Stimulated activated CD4-positive, alpha-beta T cell treated with anti-CD3 and anti-CD28 coated beads, Interleukin-1b, Interleukin-23, amount 100 ng/mL, for 1 hour (primary cell): ENCODE measurements around the gene TGFBRAP1.
A peak's percentile ranks its signal among the peaks of the same experiment; 100 is the strongest.
"Not testable (repeated sequence)": the region's sequence is repeated elsewhere in the genome, so short reads cannot be mapped to it uniquely, and the experiment has no call there.

ENCODE experiments used
- DNase-seq, 2 donors: peaks; one replicate each; pipeline ENCODE4 v3.0.0-alpha.2; 2020; ENCODE audit warnings: low read depth in 2 of 2

The TGFBRAP1 gene

DNA sequence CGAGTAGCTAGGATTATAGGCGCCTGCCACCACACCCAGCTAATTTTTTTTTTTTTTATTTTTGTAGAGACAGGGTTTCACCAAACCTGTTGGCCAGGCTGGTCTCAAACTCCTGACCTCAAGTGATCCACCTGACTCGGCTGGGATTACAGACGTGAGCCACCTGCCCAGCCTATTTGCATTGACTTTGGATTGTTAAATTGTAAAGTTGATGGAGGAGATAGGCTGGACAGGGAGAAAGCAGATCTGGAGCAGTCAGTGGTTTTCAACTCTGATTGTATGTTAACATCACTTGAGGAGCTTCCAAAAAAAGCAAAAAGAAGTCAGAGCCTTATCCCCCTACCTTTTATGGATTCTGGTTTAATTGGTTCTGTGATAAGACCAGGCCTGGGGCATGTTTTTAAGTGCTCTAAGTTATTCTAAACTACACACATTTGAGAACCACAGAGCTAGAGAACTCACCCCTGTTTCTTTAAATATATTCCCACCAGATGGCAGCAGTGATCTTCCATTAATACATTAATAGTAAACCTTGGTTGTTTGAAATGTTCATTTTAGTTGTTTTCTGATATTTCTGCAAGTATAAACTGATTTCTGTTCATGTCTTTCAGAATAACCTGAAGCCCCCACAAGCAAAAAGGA is 15.3 kb upstream of the TGFBRAP1 start:
- no peak for DNase-seq

DNA sequence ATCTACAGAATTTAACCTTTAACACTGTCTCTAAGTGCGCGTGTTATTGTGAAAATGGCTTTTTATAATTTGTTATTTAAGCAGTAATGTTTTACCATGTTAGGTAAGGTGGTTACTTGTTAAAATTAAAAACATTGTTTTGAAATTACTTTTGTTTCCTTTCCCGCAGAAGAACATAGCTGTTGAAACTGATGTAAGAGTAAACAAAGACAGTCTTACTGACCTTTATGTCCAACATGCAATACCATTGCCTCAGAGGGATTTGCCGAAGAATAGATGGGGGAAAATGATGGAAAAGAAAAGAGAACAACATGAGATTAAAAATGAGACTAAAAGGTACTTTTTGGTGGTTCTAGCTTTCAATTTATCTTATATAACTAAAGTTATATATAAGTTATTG is 9.9 kb upstream of the TGFBRAP1 start:
- DNase-seq: no peak

DNA sequence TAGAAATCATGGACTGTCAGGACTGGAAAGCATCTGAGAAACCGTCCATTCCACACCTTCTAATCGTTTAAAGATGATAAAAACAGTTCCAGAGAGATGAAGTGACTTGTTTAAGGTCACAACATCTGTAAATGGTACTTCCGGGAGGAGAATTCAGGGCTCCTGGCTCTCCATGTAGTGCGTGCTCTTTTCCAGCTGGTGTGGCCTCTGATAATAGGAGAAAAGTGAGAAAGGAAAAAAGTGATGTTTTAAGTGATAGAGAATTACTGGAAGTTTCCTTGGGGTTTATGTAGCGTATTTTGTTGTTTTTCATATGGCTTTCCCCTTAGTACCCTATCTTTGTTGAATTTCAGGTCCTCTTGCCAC is 8.5 kb upstream of the TGFBRAP1 start:
- DNase-seq: no peak

DNA sequence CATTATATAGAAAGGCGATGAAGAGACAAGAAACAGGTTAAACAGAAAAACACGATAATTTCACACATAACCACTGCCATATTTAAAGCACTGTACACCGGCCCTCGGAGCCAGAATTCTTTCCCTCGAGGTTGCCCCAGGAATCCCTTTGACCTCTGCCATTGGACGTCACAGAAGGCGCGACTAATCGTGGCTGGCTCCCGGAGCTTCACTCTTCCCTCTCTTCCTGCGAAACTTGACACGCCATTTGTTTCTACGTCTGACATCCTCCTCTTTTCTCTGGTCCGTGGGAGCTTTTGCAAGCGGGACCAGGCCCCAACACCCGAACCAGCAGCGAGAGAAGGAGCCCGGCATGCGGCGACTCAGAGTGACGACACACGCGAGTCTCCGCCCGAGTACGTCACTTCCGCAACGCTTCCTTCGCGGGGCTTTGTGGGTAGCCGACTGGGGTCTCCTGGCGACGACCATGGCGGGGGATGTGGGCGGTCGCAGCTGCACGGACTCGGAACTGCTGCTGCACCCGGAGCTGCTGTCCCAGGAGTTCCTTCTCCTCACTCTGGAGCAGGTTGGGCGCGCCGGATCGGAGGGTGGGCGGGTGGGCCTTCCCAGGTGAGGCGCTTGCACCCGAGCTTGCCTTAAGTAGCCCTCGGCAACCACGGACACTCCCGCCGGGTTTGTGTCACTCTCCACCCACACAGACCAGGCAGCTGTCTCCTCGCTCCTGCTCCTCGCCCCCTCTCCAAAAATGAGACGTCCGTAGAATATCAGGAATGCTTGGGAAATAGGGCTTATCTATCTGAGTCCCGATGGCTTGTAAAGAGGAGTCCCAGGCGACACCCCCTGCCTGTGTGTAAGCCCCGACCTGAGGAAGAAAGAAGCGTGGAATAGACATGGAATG is 7.8 kb upstream of the TGFBRAP1 start, which contains the start of gene C2orf49:
C2orf49 (plus strand) TSS at position 419 of the 898 bp plus-strand sequence; CDS start at position 467, 48 bp downstream.
- DNase-seq: peak; percentile 55 to 74

DNA sequence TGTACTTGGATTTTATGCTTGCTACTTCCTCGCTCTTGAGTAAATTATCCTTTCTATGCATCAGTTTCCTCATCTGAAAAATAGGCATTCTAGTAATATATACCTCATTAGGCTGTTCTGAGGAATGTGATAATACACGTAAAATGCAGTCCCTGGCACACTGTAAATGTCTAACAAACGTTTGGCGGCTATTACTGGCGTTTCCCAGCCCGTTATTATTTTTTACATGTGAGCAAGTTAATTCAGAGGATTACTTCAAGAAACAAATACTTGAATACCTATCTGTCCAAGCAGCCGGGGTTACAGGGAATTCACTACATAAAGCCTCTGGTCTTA is 7.2 kb upstream of the TGFBRAP1 start:
- DNase-seq: no peak

DNA sequence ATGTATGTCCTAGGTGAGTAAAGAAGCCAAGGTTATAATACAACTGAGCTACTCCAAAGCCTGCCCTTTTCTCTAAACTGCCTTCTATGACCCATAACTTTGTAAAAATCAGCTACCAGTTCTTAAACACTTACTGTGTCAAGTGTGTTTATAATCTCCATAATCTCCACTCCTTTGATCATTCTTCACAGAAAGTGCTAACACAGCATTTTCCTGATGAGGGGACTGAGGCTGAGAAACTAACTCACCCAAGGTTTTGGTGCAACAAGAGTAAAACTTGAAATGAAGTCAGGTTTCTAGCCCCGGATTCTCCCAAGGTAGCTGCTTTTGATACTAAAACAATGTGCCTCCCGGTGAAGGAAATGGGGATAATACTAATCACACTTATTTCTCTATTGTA is 5.9 kb upstream of the TGFBRAP1 start:
- DNase-seq: no peak

DNA sequence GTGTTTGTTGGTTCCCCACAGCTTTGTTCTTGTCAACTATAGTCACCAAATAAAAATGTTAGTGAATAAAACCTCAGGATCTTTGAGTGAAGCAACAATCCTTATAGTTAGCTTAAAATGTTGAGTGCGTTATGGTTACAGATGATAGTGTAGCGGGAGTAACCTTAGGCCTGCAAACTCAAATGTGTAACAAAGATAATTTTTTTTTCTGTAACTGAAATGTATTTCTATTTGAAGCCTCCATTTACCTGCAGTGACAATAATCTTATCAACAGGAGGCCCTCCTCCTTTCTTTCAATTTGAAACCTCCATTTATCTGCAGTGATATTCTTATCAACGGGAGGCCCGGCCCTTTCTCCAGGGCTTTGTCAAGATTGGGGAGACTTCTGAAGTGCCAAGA is 4.7 kb upstream of the TGFBRAP1 start:
- no peak for DNase-seq

DNA sequence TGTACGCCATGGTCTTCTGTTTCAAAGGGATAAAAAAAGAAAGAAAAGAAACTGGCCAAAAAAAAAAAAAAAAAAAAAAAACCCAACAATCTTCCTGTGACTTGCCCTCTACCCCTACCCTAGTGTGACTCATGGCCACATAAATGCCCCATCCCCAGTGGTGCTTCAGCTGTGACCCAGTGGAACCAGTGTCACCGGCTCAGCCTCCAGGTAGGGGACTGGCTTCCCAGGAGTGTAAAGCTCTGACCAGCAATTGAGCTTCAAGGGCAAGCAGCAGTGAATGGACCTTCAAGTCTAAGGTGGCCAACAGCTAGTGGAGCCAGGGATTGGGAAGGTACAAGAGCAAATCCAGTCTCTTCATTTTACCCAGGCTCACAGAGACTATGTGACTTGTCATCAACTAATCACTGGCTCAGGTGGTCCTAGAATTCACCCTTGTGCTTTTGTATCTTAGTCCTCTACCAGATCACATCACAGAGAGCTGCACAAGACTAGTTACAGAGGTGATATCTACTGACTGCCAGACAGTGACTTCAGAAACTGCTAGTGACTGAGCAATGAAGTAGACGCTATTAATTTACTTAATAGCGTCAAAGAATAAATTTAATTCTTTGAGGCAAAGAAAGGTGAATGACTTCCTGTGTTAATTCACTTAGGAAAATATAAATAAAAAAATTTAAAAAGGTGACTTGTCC is 1.3 kb upstream of the TGFBRAP1 start:
- no peak for DNase-seq

DNA sequence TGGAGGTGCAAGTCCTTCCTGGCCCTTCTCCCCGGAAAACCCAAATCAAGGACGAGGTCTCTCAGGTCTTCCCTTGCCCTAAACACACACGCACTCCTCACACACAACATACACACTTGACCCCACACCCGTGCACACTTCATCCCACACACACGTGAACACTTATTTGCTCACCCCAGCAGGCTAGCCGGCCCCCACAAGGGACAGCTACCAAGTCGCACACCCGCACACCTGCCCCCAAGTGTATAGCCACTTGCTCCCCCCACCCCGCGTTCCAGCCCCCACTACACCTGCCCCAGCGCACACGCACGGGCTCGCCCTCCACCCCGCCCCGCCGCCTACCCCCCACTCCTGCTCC is 359 bp downstream of the TGFBRAP1 start:
- no peak for DNase-seq

DNA sequence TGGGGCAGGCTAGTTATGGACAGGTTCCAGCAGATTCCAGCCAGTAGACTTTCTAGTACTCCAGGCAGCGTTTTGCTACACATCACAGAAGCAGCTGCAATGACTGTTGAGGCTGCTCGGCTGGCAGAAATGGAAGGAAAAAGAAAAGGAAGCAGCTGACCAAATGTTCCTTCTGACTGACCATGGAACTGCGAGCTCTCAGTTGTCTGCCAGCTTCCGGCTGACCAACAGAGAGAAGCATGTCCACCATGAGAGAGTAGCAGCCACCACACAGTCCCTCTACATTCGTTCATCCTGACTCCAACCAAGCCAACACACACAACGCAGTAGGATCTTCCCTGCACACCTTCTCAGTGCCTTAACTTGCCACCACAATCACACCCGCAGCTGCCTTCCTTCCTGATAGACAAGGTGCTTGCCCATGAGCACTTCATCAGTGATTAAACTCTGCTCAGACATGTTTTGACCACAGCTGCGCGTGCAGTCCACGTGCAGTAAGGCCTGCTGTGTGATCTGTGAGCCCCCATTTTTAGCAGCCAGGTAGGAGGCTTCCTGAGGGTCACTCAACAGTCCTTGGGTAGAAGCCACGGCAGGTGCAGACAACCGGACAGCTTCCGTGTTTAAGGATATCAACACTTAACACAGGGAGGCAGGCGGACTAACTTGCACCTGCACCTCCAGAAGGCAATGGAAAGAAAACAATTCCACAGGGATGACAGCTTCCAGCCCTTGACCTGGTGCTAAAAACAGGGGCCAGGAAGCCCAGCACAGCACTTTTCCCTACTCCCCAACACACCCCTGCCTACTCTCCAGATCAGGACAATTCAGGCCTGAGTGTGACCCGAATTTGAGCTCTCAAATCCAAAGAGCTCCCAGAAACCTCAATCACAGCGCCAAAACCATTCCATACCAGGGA is 996 bp downstream of the TGFBRAP1 start:
- DNase-seq: no peak

DNA sequence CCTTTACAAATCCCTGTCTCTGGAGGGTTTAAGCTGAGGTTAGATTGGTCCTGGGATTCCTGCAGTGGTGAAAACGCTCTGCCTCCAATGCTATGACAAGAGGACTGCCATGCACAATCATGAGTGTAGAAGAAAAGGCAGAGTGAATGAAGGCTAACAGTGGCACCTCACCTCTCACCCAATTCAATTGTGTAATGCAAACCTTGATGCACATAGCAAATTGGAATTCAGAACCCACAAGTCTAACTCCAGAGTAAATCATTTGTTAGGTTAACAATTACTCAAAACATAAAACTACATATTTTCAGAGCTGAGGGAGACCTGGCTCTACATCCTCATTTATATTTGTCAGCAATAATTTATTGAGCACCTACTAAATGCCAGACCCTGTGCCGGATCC is 1.8 kb downstream of the TGFBRAP1 start:
- DNase-seq: no peak

DNA sequence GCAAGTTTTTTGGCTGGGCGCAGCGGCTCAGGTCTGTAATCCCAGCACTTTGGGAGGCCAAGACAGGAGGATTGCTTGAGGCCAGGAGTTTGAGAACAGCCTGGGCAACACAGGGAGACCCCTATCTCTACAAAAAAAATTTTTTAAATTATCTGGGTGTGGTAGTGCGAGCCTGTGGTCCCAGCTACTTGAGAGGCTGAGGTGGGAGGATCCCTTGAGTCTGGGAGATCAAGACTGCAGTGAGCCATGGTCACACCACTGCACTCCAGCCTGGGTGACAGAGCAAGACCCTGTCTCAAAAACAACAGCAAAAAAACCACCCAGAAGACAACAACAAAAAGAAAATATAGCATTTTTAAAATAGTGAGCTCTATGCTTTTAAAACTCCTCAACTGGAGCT is 2.3 kb downstream of the TGFBRAP1 start:
- DNase-seq: not testable (repeated sequence)

DNA sequence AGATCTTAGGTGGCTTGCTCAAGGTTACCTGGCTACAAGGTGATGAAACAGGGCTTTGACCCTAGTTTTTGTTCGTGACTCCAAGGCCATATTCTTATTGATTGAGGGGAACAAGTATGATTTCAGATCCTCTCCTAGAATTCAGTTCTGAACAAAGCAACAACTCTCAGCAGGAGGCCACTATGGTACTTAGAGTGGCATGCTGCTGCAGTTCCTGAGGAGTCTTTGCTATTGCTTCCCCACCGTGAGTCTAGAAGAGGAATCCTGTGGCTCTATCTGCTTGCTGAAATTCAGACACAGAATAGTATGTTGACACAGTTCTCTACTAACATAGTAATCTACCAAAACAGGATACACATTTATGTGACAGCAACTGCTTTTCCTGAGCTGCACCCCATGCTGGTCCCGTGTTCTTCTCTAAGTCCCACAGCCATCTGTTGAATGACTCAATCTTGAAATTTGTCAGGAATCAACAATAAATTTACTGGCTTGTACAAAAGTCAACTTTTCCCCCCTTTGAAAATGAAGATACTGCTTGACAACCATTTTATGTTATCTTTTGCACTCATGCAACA is 4.1 kb downstream of the TGFBRAP1 start:
- no peak for DNase-seq

DNA sequence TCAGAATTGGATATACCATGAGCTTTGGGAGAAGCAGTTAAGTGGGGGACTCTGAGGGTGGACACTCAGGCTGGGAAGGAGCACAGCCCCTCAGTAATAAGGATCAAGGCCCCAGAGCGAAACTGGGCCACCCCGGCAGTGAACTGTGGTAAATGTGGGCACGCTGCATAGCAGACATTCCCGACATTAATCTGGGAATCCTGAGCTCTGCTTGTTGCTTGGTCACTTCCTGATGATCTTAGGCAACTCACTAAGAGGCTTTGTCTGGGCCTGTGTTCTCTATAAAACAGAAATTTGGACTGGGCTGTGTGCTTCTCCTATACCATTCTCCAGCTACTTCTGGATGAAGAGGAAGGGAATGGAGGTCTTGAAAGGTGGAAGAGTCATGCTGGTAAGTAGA is 4.8 kb downstream of the TGFBRAP1 start:
- DNase-seq: no peak

DNA sequence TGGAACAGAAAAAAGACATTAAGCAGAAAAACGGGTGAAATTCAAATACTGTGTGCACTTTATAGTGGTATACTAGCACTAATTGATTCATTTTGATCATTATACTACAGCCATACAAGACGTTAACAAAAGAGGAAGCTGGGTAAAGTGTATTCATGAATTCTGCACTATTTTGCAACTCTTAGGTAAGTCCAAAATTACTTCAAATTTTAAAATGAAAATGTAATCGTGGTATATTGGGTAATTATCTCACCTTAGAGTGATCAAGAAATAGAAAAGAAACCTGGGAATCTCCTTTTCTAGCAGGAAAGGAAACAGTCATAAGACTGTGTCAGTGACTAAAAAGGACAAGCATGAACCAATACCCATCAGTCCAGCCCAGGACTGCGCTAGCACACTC is 5.4 kb downstream of the TGFBRAP1 start:
- no peak for DNase-seq

DNA sequence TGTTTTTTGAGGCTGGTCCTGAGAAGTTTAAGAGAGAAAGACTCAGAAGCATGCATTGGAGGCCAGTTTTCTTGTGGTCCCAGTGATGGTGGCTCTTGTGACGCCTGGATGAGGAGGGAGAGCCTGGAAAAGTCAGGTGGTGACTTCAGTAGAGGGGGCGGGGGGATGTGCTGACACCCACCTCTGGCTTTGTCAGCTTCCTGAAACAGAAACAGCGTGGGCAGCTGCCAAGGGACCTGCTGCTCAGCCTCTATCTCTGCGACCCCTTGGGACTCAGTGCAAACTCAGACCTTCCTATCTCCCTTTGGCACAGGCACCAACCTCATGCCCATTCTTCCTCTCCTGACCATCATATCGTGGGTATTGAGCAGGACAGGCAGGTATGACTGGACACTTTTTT is 6.4 kb downstream of the TGFBRAP1 start:
- no peak for DNase-seq

DNA sequence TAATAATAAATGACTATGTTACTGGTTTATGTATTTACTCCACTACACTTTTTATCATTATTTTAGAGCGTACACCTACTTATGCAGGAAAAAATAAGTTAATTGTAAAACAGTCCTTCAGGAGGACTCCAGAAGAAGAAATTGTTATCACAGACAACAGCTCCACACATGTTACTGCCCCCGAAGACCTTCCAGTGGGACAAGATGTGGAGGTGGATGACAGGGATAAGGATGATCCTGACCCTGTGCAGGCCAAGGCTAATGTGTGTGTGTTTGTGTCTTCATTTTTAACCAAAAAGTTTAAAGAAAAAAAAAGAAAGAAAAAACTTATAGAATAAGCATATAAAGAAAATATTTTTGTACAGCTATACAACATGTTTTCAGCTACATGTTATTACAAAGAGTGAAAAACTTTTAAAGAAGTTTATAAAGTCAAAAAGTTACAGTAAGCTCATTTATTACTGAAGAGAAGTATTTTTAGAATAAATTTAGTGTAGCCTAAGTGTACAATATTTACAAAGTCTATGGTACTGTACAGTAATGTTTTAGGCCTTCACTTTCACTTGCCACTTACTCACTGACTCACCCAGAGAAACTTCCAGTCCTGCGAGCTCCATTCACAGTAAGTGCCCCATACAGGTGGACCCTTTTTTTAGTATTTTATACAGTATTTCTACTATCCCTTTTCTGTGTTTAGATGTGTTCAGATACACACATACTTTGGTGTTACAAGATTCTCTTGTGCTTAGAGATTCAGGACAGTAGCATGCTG is 7.5 kb downstream of the TGFBRAP1 start:
- DNase-seq: no peak

DNA sequence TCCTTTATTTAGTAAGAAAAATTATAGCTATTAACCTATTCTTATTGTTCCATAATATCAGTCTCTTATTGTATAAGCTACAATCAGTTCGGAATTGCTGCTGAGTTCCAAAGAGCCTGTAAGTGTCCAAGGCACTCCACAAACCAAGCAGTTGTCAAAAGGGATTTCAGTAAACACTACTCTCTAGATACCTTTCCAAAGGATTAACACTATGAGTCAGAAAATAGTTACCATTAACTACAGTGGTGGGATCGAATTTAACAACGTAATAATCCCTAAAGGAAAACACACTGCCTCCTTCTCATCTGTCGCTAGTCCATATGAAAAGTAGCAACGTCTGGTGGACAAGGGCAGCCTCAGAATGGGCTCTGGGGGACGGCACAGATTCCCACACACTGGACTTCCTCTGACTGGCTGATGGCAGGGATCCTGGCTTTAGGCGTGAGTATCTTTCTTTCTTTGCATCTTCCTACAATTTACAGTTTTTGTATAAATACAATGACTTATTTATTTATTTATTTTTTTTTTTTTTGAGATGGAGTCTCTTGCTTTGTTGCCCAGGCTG is 8.8 kb downstream of the TGFBRAP1 start:
- no peak for DNase-seq

DNA sequence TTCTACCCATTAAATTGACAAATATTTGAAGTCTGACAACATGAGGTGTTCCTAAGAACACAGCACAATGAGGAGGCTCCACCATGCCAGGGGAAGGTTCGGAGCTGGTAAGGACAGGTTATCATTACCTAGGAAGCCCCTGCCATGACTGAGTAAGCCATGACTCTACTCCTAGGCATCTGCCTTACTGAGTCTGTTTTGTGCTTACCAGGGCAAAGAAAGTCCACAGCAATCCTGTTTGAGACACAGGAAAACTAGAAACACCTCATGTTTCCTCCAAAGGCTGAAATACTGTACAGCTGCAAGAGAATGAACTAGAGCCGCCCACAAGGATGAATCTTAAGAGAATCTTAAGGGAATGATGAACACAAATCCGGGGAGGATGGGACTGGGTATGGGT is 11.6 kb downstream of the TGFBRAP1 start:
- no peak for DNase-seq

DNA sequence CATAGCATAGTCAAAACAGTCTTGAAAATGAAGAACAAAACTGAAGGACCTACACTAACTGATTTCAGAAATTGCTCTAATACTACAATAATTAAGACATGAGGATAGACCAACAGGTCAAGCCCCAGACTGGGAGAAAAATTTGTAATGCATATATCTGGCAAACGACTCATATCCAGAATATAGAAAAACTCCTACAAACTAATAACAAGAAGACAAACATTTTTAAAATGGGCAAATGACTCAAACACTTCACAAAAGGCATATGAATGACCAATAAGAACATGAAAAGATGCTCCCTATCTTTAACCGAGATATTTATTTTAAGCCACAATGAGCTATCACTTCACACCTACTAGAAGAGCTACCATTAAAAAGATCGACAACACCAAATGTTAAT is 14.2 kb downstream of the TGFBRAP1 start:
- DNase-seq: no peak
